ENCODE data around the gene GGCT.
"Not testable (repeated sequence)": the region's sequence is repeated elsewhere in the genome, so short reads cannot be mapped to it uniquely, and the experiment has no call there.

Gene GGCT

GRCh38 chr7:30504301-30505173, at the start of gene GGCT:
GGCT (minus strand) TSS chr7:30504829; CDS start chr7:30504709, 120 bp downstream.
- DNase-seq (ENCODE audit: low spot score), result peak; percentile 99

GRCh38 chr7:30553546-30553945, 48.9 kb upstream of the GGCT start:
- DNase-seq (ENCODE audit: low spot score), result no peak

- DNase-seq (ENCODE audit: low spot score), result no peak
Observed at GRCh38 chr7:30553141-30553540, 48.5 kb upstream of the GGCT start.

GRCh38 chr7:30552330-30552729, 47.7 kb upstream of the GGCT start:
- no peak for DNase-seq (ENCODE audit: low spot score)

- peak; percentile 71 for DNase-seq (ENCODE audit: low spot score)
Observed at GRCh38 chr7:30549931-30550493, 45.4 kb upstream of the GGCT start.

GRCh38 chr7:30548845-30549244, 44.2 kb upstream of the GGCT start:
- DNase-seq (ENCODE audit: low spot score), result peak; percentile 86

GRCh38 chr7:30546596-30546995, 42.0 kb upstream of the GGCT start:
- no peak for DNase-seq (ENCODE audit: low spot score)

- no peak for DNase-seq (ENCODE audit: low spot score)
Observed at GRCh38 chr7:30545791-30546555, 41.3 kb upstream of the GGCT start.

- peak; percentile 53 for DNase-seq (ENCODE audit: low spot score)
Observed at GRCh38 chr7:30543813-30544525, 39.3 kb upstream of the GGCT start.

- not testable (repeated sequence) for DNase-seq (ENCODE audit: low spot score)
Observed at GRCh38 chr7:30543115-30543514, 38.5 kb upstream of the GGCT start.

GRCh38 chr7:30533886-30534285, 29.3 kb upstream of the GGCT start:
- DNase-seq (ENCODE audit: low spot score), result no peak

GRCh38 chr7:30531286-30531685, 26.7 kb upstream of the GGCT start:
- no peak for DNase-seq (ENCODE audit: low spot score)

GRCh38 chr7:30530373-30530772, 25.7 kb upstream of the GGCT start:
- no peak for DNase-seq (ENCODE audit: low spot score)

GRCh38 chr7:30528779-30529178, 24.1 kb upstream of the GGCT start:
- DNase-seq (ENCODE audit: low spot score), result no peak

- not testable (repeated sequence) for DNase-seq (ENCODE audit: low spot score)
Observed at GRCh38 chr7:30527297-30527696, 22.7 kb upstream of the GGCT start.

- DNase-seq (ENCODE audit: low spot score), result peak; percentile 83
Observed at GRCh38 chr7:30526163-30526562, 21.5 kb upstream of the GGCT start.

- peak; percentile 48 for DNase-seq (ENCODE audit: low spot score)
Observed at GRCh38 chr7:30525429-30525828, 20.8 kb upstream of the GGCT start.

GRCh38 chr7:30524545-30524944, 19.9 kb upstream of the GGCT start:
- no peak for DNase-seq (ENCODE audit: low spot score)

GRCh38 chr7:30523466-30523865, 18.8 kb upstream of the GGCT start:
- no peak for DNase-seq (ENCODE audit: low spot score)

GRCh38 chr7:30522159-30522558, 17.5 kb upstream of the GGCT start:
- DNase-seq (ENCODE audit: low spot score), result no peak

GRCh38 chr7:30521532-30521931, 16.9 kb upstream of the GGCT start:
- no peak for DNase-seq (ENCODE audit: low spot score)

- no peak for DNase-seq (ENCODE audit: low spot score)
Observed at GRCh38 chr7:30519122-30519521, 14.5 kb upstream of the GGCT start.

All from SW480 (cell line).